ENCODE measurements around the gene ZNF503. TPM values are rescaled to one million over a fixed set of nuclear protein-coding genes. Genes with fewer than 3 reads are reported as not detected.

ZNF503 gene
- total and polyA plus RNA-seq, 2 experiments from 2014 or later = 0.21 TPM; not detected in 1

- Mint-ChIP-seq H3K27ac (no peak overlapping the region), H3K4me1 (peaks cover 12% of the 10 kb centered on the region; the same call in 2 of the 3 replicates), H3K9me3 (peaks cover 16% of the 10 kb centered on the region), H3K27me3 (ENCODE audit: insufficient read depth, low read depth, poor library complexity) (peaks cover 19% of the 10 kb centered on the region), H3K4me3 (no peak overlapping the region), H3K36me3 (ENCODE audit: low read depth) (peaks cover 6% of the 10 kb centered on the region; the same call in 1 of the 3 replicates)
- Histone ChIP-seq H3K4me3 (no peak overlapping the region), H3K4me1 (ENCODE audit: insufficient read depth) (peaks cover 13% of the 10 kb centered on the region), H3K4me2 (no peak overlapping the region), H3K79me2 (replicated peaks; ENCODE audit: insufficient read depth) (no peaks in the 10 kb centered on the region), H3K27me3 (ENCODE audit: insufficient read depth) (peaks cover 33% of the 10 kb centered on the region), H2AFZ (no peak overlapping the region), H4K20me1 (replicated peaks; ENCODE audit: insufficient read depth) (no peaks in the 10 kb centered on the region), H3F3A (replicated peaks; ENCODE audit: low read depth) (no peaks in the 10 kb centered on the region), H3K36me3 (ENCODE audit: insufficient read depth) (no peaks in the 10 kb centered on the region), H3K9me2 (ENCODE audit: insufficient read depth) (no peaks in the 10 kb centered on the region), H3K27ac (ENCODE audit: low read depth) (no peak overlapping the region)
- no peak for ATAC-seq
- TF ChIP-seq ZNF331 (CRISPR knock-in tag; IDR thresholded peaks at IDR 0.05; ENCODE audit: low read depth) (no peak), POLR2AphosphoS5 (IDR thresholded peaks at IDR 0.05; ENCODE audit: low read depth) (no peak), JUNB (IDR thresholded peaks at IDR 0.05; ENCODE audit: unreplicated experiment) (no peak)
- no peak for DNase-seq (ENCODE audit: low spot score)
Measured at GRCh38 chr10:75441682-75442081, 40.1 kb upstream of the ZNF503 start.

GRCh38 chr10:75441196-75441595 lies 39.6 kb upstream of the ZNF503 start:
- peaks cover 23% of the 10 kb centered on the region for H3K27me3 Mint-ChIP-seq (ENCODE audit: insufficient read depth, low read depth, poor library complexity)
- no peaks in the 10 kb centered on the region for H3K9me2 ChIP-seq (ENCODE audit: insufficient read depth)
- H3K4me1 ChIP-seq (ENCODE audit: insufficient read depth) = peaks cover 13% of the 10 kb centered on the region
- H3K4me1 Mint-ChIP-seq = peaks cover 12% of the 10 kb centered on the region; the same call in 2 of the 3 replicates
- H3K27me3 ChIP-seq (ENCODE audit: insufficient read depth) = peaks cover 38% of the 10 kb centered on the region
- H4K20me1 ChIP-seq (replicated peaks; ENCODE audit: insufficient read depth) = no peaks in the 10 kb centered on the region
- peaks cover 6% of the 10 kb centered on the region; the same call in 1 of the 3 replicates for H3K36me3 Mint-ChIP-seq (ENCODE audit: low read depth)
- H3K4me3 Mint-ChIP-seq = no peak overlapping the region
- no peaks in the 10 kb centered on the region for H3K79me2 ChIP-seq (replicated peaks; ENCODE audit: insufficient read depth)
- H3K36me3 ChIP-seq (ENCODE audit: insufficient read depth) = no peaks in the 10 kb centered on the region
- H3F3A ChIP-seq (replicated peaks; ENCODE audit: low read depth) = no peaks in the 10 kb centered on the region
- H3K4me2 ChIP-seq = no peak overlapping the region
- H3K27ac Mint-ChIP-seq = no peak overlapping the region
- H2AFZ ChIP-seq = no peak overlapping the region
- ATAC-seq = no peak
- H3K4me3 ChIP-seq = no peak overlapping the region
- no peak for DNase-seq (ENCODE audit: low spot score)
- H3K27ac ChIP-seq (ENCODE audit: low read depth) = no peak overlapping the region
- H3K9me3 Mint-ChIP-seq = peaks cover 11% of the 10 kb centered on the region
- no peak for TF ChIP-seq ZNF462 (CRISPR knock-in tag; IDR thresholded peaks at IDR 0.05)
- no peak for TF ChIP-seq ZNF114 (CRISPR knock-in tag; IDR thresholded peaks at IDR 0.05)
- TF ChIP-seq ETS1 (IDR thresholded peaks at IDR 0.05) = no peak
- TF ChIP-seq POLR2AphosphoS5 (IDR thresholded peaks at IDR 0.05; ENCODE audit: low read depth) = no peak
- TF ChIP-seq STAT1 (IDR thresholded peaks at IDR 0.05; ENCODE audit: unreplicated experiment) = no peak
- no peak for TF ChIP-seq JUNB (IDR thresholded peaks at IDR 0.05; ENCODE audit: unreplicated experiment)
- no peak for TF ChIP-seq REST (IDR thresholded peaks at IDR 0.05; ENCODE audit: unreplicated experiment)
- TF ChIP-seq EZH2 (IDR thresholded peaks at IDR 0.05; ENCODE audit: low read depth, unreplicated experiment) = no peak
- TF ChIP-seq NANOG (IDR thresholded peaks at IDR 0.05; ENCODE audit: borderline replicate concordance) = no peak
- TF ChIP-seq ZNF331 (CRISPR knock-in tag; IDR thresholded peaks at IDR 0.05; ENCODE audit: low read depth) = no peak
- TF ChIP-seq CREB1 (CRISPR knock-in tag; IDR thresholded peaks at IDR 0.05; ENCODE audit: low read depth) = no peak
